DOHH2 (cell line): ENCODE data around the gene DISC1.

Experiments
- EZH2phosphoT487 ChIP-seq: fragments of 200-600 bp; sonication (generic); IDR thresholded peaks from 2 replicates; pipeline ENCODE4 v1.6.1; 2017; ENCODE audit warnings: borderline replicate concordance, mild to moderate bottlenecking, antibody characterized with exemption, low read length, moderate library complexity, mixed read lengths
- TF ChIP-seq, protein P1 (sequence below): fragments of 200-600 bp; sonication (generic); IDR thresholded peaks from one replicate; pipeline ENCODE4 v1.5.1; 2014; ENCODE audit warnings: antibody characterized with exemption, mild to moderate bottlenecking, low read depth, low read length; ENCODE audit not compliant: poor library complexity, severe bottlenecking

DNA sequence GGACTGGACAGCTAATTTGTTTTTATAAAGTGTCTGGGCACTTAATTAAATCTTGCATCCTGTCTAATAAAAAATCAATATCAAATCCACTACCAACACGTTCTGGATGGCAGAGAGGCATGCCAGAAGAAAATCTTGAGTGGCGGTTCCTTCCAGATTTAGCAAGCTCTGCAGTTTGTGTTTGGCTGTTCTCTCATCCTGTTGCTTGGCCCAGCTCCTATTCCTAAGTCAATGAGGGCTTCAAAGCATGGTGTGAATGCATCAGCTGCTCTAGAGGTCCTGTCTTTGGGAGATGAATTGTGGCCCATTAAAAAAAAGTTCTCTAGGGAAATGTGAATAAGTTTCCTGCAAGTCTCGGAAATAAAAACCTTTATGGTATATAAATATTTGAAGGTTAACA is 90.3 kb downstream of the DISC1 start:
- TF ChIP-seq, protein P1, sequence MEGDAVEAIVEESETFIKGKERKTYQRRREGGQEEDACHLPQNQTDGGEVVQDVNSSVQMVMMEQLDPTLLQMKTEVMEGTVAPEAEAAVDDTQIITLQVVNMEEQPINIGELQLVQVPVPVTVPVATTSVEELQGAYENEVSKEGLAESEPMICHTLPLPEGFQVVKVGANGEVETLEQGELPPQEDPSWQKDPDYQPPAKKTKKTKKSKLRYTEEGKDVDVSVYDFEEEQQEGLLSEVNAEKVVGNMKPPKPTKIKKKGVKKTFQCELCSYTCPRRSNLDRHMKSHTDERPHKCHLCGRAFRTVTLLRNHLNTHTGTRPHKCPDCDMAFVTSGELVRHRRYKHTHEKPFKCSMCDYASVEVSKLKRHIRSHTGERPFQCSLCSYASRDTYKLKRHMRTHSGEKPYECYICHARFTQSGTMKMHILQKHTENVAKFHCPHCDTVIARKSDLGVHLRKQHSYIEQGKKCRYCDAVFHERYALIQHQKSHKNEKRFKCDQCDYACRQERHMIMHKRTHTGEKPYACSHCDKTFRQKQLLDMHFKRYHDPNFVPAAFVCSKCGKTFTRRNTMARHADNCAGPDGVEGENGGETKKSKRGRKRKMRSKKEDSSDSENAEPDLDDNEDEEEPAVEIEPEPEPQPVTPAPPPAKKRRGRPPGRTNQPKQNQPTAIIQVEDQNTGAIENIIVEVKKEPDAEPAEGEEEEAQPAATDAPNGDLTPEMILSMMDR, result no peak
- no peak for TF ChIP-seq EZH2phosphoT487
